Neuronal stem cell (in vitro differentiated cells): ENCODE data around the gene SERPINA3.

Experiments
- DNase-seq: peaks from one replicate; pipeline ENCODE4 v3.0.0-alpha.2; 2013; ENCODE audit warnings: low spot score
- H2AFZ ChIP-seq: one replicate; pipeline ENCODE4 v1.6.1; 2013; ENCODE audit warnings: mild to moderate bottlenecking, low read length, inconsistent platforms
- H2AK5ac ChIP-seq: 2 replicates; pipeline ENCODE4 v1.6.1; 2013; ENCODE audit warnings: low read depth, mild to moderate bottlenecking, inconsistent platforms, low read length, moderate library complexity, mixed read lengths
- H2BK120ac ChIP-seq: 2 replicates; pipeline ENCODE4 v1.6.1; 2013; ENCODE audit warnings: low read depth, mild to moderate bottlenecking, inconsistent platforms, low read length, moderate library complexity, mixed read lengths
- H2BK12ac ChIP-seq: one replicate; pipeline ENCODE4 v1.6.1; 2013; ENCODE audit warnings: low read length, inconsistent platforms
- H2BK15ac ChIP-seq: 2 replicates; pipeline ENCODE4 v1.6.1; 2013; ENCODE audit warnings: mild to moderate bottlenecking, low read length, inconsistent platforms, mixed read lengths
- H2BK5ac ChIP-seq: one replicate; pipeline ENCODE4 v1.6.1; 2013; ENCODE audit warnings: inconsistent platforms, mild to moderate bottlenecking, low read length, moderate library complexity
- H3K14ac ChIP-seq: one replicate; pipeline ENCODE4 v1.6.1; 2013; ENCODE audit warnings: low read length, inconsistent platforms
- H3K18ac ChIP-seq: 2 replicates; pipeline ENCODE4 v1.6.1; 2013; ENCODE audit warnings: low read length, inconsistent platforms
- H3K23ac ChIP-seq: 2 replicates; pipeline ENCODE4 v1.6.1; 2013; ENCODE audit warnings: low read depth, mild to moderate bottlenecking, mixed read lengths, low read length, inconsistent platforms; ENCODE audit not compliant: poor library complexity
- H3K27ac ChIP-seq: replicated peaks from 3 replicates; pipeline ENCODE4 v1.5.1; 2013; ENCODE audit warnings: low read length, inconsistent platforms
- H3K27me3 ChIP-seq, 3 experiments: 2 replicates each; pipeline ENCODE4 v1.6.1; 2013; ENCODE audit warnings: low read length in 3 of 3, mild to moderate bottlenecking in 2 of 3, inconsistent platforms in 1 of 3, low read depth in 1 of 3, mixed read lengths in 1 of 3, moderate library complexity in 1 of 3; ENCODE audit not compliant: control insufficient read depth in 3 of 3, insufficient read depth in 3 of 3
- H3K36me3 ChIP-seq, 2 donors: replicated peaks in 1 of 2; 2 replicates each; pipeline ENCODE4 v1.6.1; 2013; ENCODE audit warnings: low read length in 2 of 2; ENCODE audit not compliant: control insufficient read depth in 2 of 2, insufficient read depth in 2 of 2
- H3K4ac ChIP-seq: 2 replicates; pipeline ENCODE4 v1.6.1; 2013; ENCODE audit warnings: inconsistent platforms, mild to moderate bottlenecking, low read length, moderate library complexity
- H3K4me1 ChIP-seq, 2 donors: 1 replicate in 1 of 2; 2 replicates in 1 of 2; pipeline ENCODE4 v1.6.1; 2013; ENCODE audit warnings: low read length in 2 of 2, low read depth in 1 of 2; ENCODE audit not compliant: control insufficient read depth in 2 of 2, insufficient read depth in 1 of 2
- H3K4me2 ChIP-seq: one replicate; pipeline ENCODE4 v1.6.1; 2013; ENCODE audit warnings: mild to moderate bottlenecking, low read length, inconsistent platforms; ENCODE audit not compliant: insufficient read depth, poor library complexity, severe bottlenecking
- H3K4me3 ChIP-seq, 2 donors: 2 replicates each; pipeline ENCODE4 v1.5.1; 2013; ENCODE audit warnings: low read length in 2 of 2, mild to moderate bottlenecking in 2 of 2, inconsistent platforms in 1 of 2, moderate library complexity in 1 of 2
- H3K79me1 ChIP-seq: one replicate; pipeline ENCODE4 v1.6.1; 2013; ENCODE audit warnings: low read depth, mild to moderate bottlenecking, inconsistent platforms, low read length, moderate library complexity
- H3K9ac ChIP-seq: one replicate; pipeline ENCODE4 v1.6.1; 2013; ENCODE audit warnings: mild to moderate bottlenecking, low read depth, low read length, inconsistent platforms; ENCODE audit not compliant: poor library complexity
- H3K9me3 ChIP-seq, 2 donors: replicated peaks in 1 of 2; 2 replicates each; pipeline versions ENCODE3 to v1.6.1; 2013; ENCODE audit warnings: low read length in 2 of 2, mild to moderate bottlenecking in 2 of 2, inconsistent platforms in 1 of 2, low read depth in 1 of 2, mixed read lengths in 1 of 2, moderate library complexity in 1 of 2; ENCODE audit not compliant: control insufficient read depth in 2 of 2, insufficient read depth in 1 of 2
- H4K8ac ChIP-seq: one replicate; pipeline ENCODE4 v1.6.1; 2013; ENCODE audit warnings: low read depth, mild to moderate bottlenecking, inconsistent platforms, low read length, moderate library complexity
- H4K91ac ChIP-seq: one replicate; pipeline ENCODE4 v1.6.1; 2013; ENCODE audit warnings: low read length, low read depth, mild to moderate bottlenecking, inconsistent platforms; ENCODE audit not compliant: poor library complexity
- WGBS, 2 donors: extraction: QIAGEN DNeasy Blood & Tissue Kit; methylation state at CpG; one replicate each; pipeline ENCODE4 v1.1.7; 2013; ENCODE audit warnings: missing lambda C conversion rate in 2 of 2, mixed read lengths in 1 of 2; ENCODE audit not compliant: insufficient read length in 2 of 2, insufficient replicate concordance in 1 of 2; ENCODE audit errors: extremely low coverage in 2 of 2; 5-methylcytosine and 5-hydroxymethylcytosine counted together

SERPINA3 gene

DNA sequence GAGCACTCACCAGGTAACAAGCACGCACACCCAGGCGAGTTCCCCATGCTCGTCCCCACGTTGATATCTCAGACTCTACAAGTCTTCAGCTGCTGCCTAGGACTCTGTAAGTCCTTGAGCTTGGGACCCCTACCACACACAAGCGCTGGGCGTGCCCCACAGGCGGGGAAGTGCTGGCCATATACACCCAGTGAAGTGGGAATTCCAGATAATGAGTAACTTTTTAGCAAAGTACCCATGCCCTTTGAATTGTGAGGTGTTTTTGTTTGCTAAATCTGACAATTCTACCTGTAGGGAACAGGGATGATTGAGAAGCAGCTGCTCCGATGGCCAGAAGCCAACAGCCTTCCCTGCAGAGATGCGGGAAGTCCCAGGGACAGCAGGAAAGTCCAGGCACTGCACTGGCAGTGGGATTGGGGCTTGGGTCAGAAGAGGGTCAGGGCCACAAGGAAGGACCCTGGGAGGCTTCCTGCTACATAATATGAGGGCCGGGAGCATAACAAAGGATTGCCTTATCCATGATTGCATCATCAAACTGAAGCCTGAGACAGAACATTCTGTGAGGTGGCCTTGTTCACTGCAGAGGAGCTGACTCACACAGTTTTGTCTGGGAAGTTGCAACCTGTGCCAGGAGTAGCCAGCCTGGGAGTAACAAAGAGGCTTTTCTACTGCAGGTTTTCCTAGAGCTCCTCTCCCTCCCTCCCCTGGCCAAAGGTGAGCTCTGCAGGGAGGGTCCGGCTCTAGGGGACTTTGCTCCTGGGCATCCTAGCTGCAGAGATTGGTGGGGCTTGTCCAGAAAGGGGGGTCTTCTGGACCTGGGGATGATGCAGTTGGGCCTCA is 13.2 kb upstream of the SERPINA3 start:
- no peaks in the 10 kb centered on the region for H3K79me1 ChIP-seq
- peaks cover 0 to 11% of the 10 kb centered on the region in 2 donors for H3K4me1 ChIP-seq
- H3K23ac ChIP-seq, result no peak overlapping the region
- H2BK120ac ChIP-seq, result no peak overlapping the region
- H3K18ac ChIP-seq, result no peak overlapping the region
- no peak overlapping the region for H2BK15ac ChIP-seq
- H2BK12ac ChIP-seq, result no peak overlapping the region
- WGBS, 2 donors, result no CpG with 5 or more reads among the region's 11 CpGs
- no peak overlapping the region for H2BK5ac ChIP-seq
- H3K27ac ChIP-seq, result no peak overlapping the region
- H3K4me2 ChIP-seq, result no peak overlapping the region
- no peak overlapping the region for H4K8ac ChIP-seq
- H3K4me3 ChIP-seq, result no peak overlapping the region
- H2AFZ ChIP-seq, result no peak overlapping the region
- no peak overlapping the region for H3K9ac ChIP-seq
- H3K36me3 ChIP-seq, result no peaks in the 10 kb centered on the region
- no peaks in the 10 kb centered on the region for H3K9me3 ChIP-seq
- no peak overlapping the region for H3K14ac ChIP-seq
- no peaks in the 10 kb centered on the region for H3K27me3 ChIP-seq
- H3K4ac ChIP-seq, result no peak overlapping the region
- no peak for DNase-seq
- H2AK5ac ChIP-seq, result no peak overlapping the region
- H4K91ac ChIP-seq, result no peak overlapping the region

DNA sequence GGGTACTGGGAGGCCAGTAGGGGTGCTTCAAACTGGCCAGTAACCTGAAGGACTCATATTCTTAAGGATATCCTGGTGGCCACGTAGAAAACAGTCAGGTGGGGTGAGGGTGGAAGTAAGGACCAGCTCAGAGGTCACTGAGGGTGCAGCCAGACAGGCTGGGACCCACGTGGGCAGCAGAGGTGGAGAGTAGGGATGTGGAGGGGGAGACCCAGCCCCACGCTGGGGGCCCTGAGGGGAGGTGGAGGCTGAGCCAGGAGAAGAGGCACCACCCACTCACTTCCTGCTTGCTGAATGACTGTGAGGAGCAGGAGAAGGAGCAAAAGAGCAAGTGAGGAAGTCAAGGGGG is 12.6 kb upstream of the SERPINA3 start:
- Histone ChIP-seq H2BK15ac (peak overlapping the region; percentile 22), H3K18ac (peak overlapping the region; percentile 23), H3K9ac (no peak overlapping the region), H2AK5ac (peak overlapping the region; percentile 57), H3K4me2 (no peak overlapping the region), H3K79me1 (no peaks in the 10 kb centered on the region), H3K4ac (no peak overlapping the region), H2BK120ac (no peak overlapping the region), H2BK5ac (no peak overlapping the region), H4K8ac (no peak overlapping the region), H3K27ac (no peak overlapping the region), H2BK12ac (no peak overlapping the region), H3K36me3 (no peaks in the 10 kb centered on the region), H3K27me3 (no peaks in the 10 kb centered on the region), H3K4me3 (no peak overlapping the region), H3K9me3 (no peaks in the 10 kb centered on the region), H3K14ac (no peak overlapping the region), H4K91ac (no peak overlapping the region), H2AFZ (no peak overlapping the region), H3K4me1 (peaks cover 0 to 11% of the 10 kb centered on the region in 2 donors), H3K23ac (no peak overlapping the region)
- no peak for DNase-seq
- WGBS, 2 donors, result no CpG with 5 or more reads among the region's 3 CpGs

DNA sequence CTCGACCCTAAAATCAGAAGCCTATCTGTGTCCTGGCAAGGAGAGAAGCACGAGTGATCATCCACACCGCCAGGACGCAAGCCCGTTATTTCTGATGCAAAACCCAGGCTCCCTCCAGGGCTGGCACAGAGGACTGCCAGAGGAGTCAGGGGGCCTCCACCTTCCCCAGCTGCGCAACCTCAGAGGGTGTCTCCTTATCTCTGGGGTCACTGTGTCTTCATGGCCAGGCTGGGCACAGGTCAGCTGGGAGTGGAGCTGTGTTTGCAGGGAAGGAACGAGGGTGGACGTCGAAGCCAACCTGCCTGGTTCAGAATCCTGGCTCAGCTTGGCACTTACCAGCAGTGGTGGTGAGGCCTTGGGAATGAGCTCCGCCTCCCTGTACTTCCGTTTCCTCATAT is 12.0 kb upstream of the SERPINA3 start:
- Histone ChIP-seq H4K91ac (no peak overlapping the region), H3K9me3 (no peaks in the 10 kb centered on the region), H3K4me2 (no peak overlapping the region), H3K18ac (no peak overlapping the region), H3K4me1 (peaks cover 0 to 11% of the 10 kb centered on the region in 2 donors), H3K14ac (no peak overlapping the region), H3K4ac (no peak overlapping the region), H4K8ac (no peak overlapping the region), H2AFZ (no peak overlapping the region), H3K9ac (no peak overlapping the region), H2BK120ac (no peak overlapping the region), H3K27me3 (no peaks in the 10 kb centered on the region), H3K79me1 (no peaks in the 10 kb centered on the region), H3K27ac (no peak overlapping the region), H2AK5ac (no peak overlapping the region), H2BK12ac (no peak overlapping the region), H3K36me3 (no peaks in the 10 kb centered on the region), H2BK5ac (no peak overlapping the region), H3K4me3 (no peak overlapping the region), H3K23ac (no peak overlapping the region), H2BK15ac (peak overlapping the region; percentile 5)
- WGBS, 2 donors, result no CpG with 5 or more reads among the region's 11 CpGs
- no peak for DNase-seq

DNA sequence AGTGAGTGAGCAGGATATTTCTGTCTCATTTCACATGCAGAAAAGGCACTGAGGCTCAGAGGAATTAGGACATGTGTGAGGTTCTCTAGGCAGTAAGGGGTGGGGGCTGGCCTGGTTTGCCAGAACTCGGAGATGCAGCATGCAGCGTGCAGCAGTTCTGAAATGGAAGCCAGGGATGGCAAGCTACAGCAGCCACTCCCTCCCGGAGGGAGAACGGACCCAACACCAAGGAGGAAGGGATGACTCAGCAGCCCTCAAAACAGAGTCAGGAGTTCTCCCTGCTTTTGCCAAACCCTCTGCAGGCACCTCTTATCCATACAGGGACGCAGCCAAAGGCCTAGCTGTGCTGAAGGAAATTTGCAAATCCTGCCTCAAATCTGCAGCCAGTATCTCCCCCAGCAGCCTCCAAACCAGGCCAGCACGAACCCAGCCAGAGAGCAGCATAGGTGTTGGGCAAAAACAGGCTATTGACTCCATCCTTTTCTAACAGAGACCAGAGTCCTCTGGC is 10.3 kb upstream of the SERPINA3 start:
- Histone ChIP-seq H3K14ac (no peak overlapping the region), H2BK15ac (no peak overlapping the region), H2BK12ac (no peak overlapping the region), H3K4me1 (peaks cover 0 to 11% of the 10 kb centered on the region in 2 donors), H3K9ac (no peak overlapping the region), H3K4me3 (no peak overlapping the region), H2BK5ac (no peak overlapping the region), H3K79me1 (no peaks in the 10 kb centered on the region), H4K91ac (no peak overlapping the region), H2BK120ac (peak overlapping the region; percentile 65), H3K4me2 (no peak overlapping the region), H3K4ac (no peak overlapping the region), H3K23ac (no peak overlapping the region), H4K8ac (no peak overlapping the region), H3K36me3 (no peaks in the 10 kb centered on the region), H3K18ac (peak overlapping the region; percentile 60), H3K27ac (no peak overlapping the region), H3K27me3 (no peaks in the 10 kb centered on the region), H3K9me3 (no peaks in the 10 kb centered on the region), H2AFZ (no peak overlapping the region), H2AK5ac (no peak overlapping the region)
- no CpG with 5 or more reads among the region's 6 CpGs for WGBS, 2 donors
- DNase-seq, result no peak
